Keratinocyte (primary cell): Measurements from ENCODE around the gene PLPP1. TPM values are rescaled to one million over a fixed set of nuclear protein-coding genes. Genes with fewer than 3 reads are reported as not detected.

Experiments
- DNase-seq: peaks from one replicate; pipeline ENCODE4 v3.0.0-alpha.2; 2011; ENCODE audit warnings: low read depth, missing footprints, low spot score
- FAIRE-seq: peaks from 2 replicates; lab custom pipeline; 2011; peaks lifted over from hg19 to GRCh38; lab: Jason Lieb, UNC
- H2AFZ ChIP-seq: 2 replicates; pipeline ENCODE4 v1.6.0; 2012; ENCODE audit warnings: low read length, control low read depth, inconsistent platforms; ENCODE audit not compliant: control insufficient read depth
- H3K27ac ChIP-seq: 2 replicates; pipeline ENCODE4 v1.5.1; 2011; ENCODE audit warnings: low read length; ENCODE audit not compliant: control insufficient read depth, insufficient read depth
- H3K27me3 ChIP-seq: 3 replicates; pipeline ENCODE4 v1.6.0; 2011; ENCODE audit warnings: low read length; ENCODE audit not compliant: control insufficient read depth, insufficient read depth; ENCODE audit errors: extremely low read depth
- H3K36me3 ChIP-seq, 2 experiments: 2 replicates in 1 of 2; 3 replicates in 1 of 2; pipeline ENCODE4 v1.5.1; 2011; ENCODE audit warnings: low read length in 2 of 2, mild to moderate bottlenecking in 1 of 2; ENCODE audit not compliant: control insufficient read depth in 2 of 2, insufficient read depth in 2 of 2; ENCODE audit errors: extremely low read depth in 1 of 2
- H3K4me1 ChIP-seq: 3 replicates; pipeline ENCODE4 v1.5.1; 2011; ENCODE audit warnings: low read length; ENCODE audit not compliant: control insufficient read depth, insufficient read depth; ENCODE audit errors: extremely low read depth
- H3K4me2 ChIP-seq: 3 replicates; pipeline ENCODE4 v1.6.0; 2011; ENCODE audit warnings: low read depth, low read length; ENCODE audit not compliant: control insufficient read depth, insufficient read depth; ENCODE audit errors: extremely low read depth
- H3K4me3 ChIP-seq, 3 experiments: fragments of 200-600 bp in 1 of 3; sonication (generic) in 1 of 3; 2 replicates in 2 of 3; 3 replicates in 1 of 3; pipeline ENCODE4 v1.5.1; 2011 to 2016; ENCODE audit warnings: low read length in 3 of 3, mild to moderate bottlenecking in 3 of 3, control low read depth in 2 of 3, inconsistent platforms in 1 of 3, low read depth in 1 of 3, mixed read lengths in 1 of 3, mixed run types in 1 of 3, moderate library complexity in 1 of 3; ENCODE audit not compliant: control insufficient read depth in 2 of 3, insufficient read depth in 2 of 3; ENCODE audit errors: extremely low read depth in 1 of 3
- H3K79me2 ChIP-seq: 2 replicates; pipeline ENCODE4 v1.6.0; 2012; ENCODE audit warnings: low read length; ENCODE audit not compliant: control insufficient read depth, insufficient read depth
- H3K9ac ChIP-seq: 3 replicates; pipeline ENCODE4 v1.6.0; 2011; ENCODE audit warnings: low read length; ENCODE audit not compliant: control insufficient read depth, insufficient read depth; ENCODE audit errors: extremely low read depth
- H3K9me1 ChIP-seq: 3 replicates; pipeline ENCODE4 v1.6.0; 2011; ENCODE audit warnings: low read length; ENCODE audit not compliant: control insufficient read depth, insufficient read depth; ENCODE audit errors: extremely low read depth
- H3K9me3 ChIP-seq: 2 replicates; pipeline ENCODE4 v1.5.1; 2012; ENCODE audit warnings: low read depth, low read length; ENCODE audit not compliant: control insufficient read depth
- H4K20me1 ChIP-seq: 3 replicates; pipeline ENCODE4 v1.6.0; 2011; ENCODE audit warnings: low read length; ENCODE audit not compliant: control insufficient read depth, insufficient read depth; ENCODE audit errors: extremely low read depth
- EZH2 ChIP-seq: IDR thresholded peaks from one replicate; pipeline ENCODE4 v1.6.1; 2012; ENCODE audit warnings: inconsistent platforms, mild to moderate bottlenecking, low read length, moderate library complexity
- dilution Hi-C: fragments of 300-500 bp; cut with MboI; formaldehyde crosslinking; loops from one replicate; pipeline ENCODE4 v1.7.0; 2020; ENCODE audit warnings: low sequenced_read_pairs; ENCODE audit not compliant: extremely low pct_ligation_motif_present
- polyA plus RNA-seq, 5 experiments: library from polyadenylated mRNA; depleted of rRNA in 3 of 5; stranded (reverse) in 3 of 5; stranded (forward) in 1 of 5; unstranded in 1 of 5; fragments of >200 nt; gene quantifications; 1 replicate in 1 of 5; 2 replicates in 3 of 5; 3 replicates in 1 of 5; pipeline versions ENCODE4 v1.2.1 to v1.2.3, GENCODE V29; 2011 to 2012; ENCODE audit warnings: missing spikeins in 2 of 5, low read depth in 1 of 5, low replicate concordance in 1 of 5
- TF ChIP-seq, protein P1 (sequence below), 3 experiments: IDR thresholded peaks in 1 of 3; conservative IDR thresholded peaks in 1 of 3; optimal IDR thresholded peaks in 1 of 3; 2 replicates in 2 of 3; 3 replicates in 1 of 3; pipeline versions ENCODE3 to v1.5.1; 2011; ENCODE audit warnings: low read length in 3 of 3, mild to moderate bottlenecking in 3 of 3, moderate library complexity in 2 of 3, control low read depth in 1 of 3, inconsistent platforms in 1 of 3; ENCODE audit not compliant: insufficient read depth in 2 of 3; ENCODE audit errors: extremely low read depth in 1 of 3

PLPP1 gene
- polyA plus RNA-seq, 1 donor (not counting 4 experiments of a cell fraction or from before 2014, with no cell fraction given), result 13.2 TPM

DNA sequence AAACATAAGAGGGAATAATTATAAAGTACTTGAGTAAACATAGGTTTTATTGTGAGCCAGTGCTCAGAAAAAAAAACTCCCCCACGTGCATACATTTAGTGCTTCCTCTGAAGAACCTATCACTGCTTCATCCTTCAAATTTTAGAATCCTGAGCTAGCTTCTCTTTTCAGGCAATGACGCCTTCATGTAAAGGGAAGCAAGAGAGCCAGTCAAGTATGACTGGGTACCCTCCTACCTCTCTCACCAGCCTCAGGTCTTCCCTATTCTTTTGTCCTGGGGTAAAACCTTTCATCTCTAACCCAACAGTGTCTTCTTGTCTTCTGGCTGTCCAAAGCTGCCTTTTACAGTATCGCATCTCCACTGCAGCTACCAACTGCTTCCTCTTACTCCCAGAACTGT, 32.0 kb downstream of the PLPP1 start:
- no peak overlapping the region for H3K4me3 ChIP-seq
- H3K4me1 ChIP-seq, result no peaks in the 10 kb centered on the region
- no peaks in the 10 kb centered on the region for H3K36me3 ChIP-seq
- no peaks in the 10 kb centered on the region for H3K9me3 ChIP-seq
- DNase-seq (no peak), FAIRE-seq (no peak)
- H3K27ac ChIP-seq, result no peak overlapping the region
- H3K9me1 ChIP-seq, result no peaks in the 10 kb centered on the region
- H3K27me3 ChIP-seq, result no peaks in the 10 kb centered on the region
- H3K9ac ChIP-seq, result no peak overlapping the region
- no peak for TF ChIP-seq EZH2
- TF ChIP-seq, protein P1, sequence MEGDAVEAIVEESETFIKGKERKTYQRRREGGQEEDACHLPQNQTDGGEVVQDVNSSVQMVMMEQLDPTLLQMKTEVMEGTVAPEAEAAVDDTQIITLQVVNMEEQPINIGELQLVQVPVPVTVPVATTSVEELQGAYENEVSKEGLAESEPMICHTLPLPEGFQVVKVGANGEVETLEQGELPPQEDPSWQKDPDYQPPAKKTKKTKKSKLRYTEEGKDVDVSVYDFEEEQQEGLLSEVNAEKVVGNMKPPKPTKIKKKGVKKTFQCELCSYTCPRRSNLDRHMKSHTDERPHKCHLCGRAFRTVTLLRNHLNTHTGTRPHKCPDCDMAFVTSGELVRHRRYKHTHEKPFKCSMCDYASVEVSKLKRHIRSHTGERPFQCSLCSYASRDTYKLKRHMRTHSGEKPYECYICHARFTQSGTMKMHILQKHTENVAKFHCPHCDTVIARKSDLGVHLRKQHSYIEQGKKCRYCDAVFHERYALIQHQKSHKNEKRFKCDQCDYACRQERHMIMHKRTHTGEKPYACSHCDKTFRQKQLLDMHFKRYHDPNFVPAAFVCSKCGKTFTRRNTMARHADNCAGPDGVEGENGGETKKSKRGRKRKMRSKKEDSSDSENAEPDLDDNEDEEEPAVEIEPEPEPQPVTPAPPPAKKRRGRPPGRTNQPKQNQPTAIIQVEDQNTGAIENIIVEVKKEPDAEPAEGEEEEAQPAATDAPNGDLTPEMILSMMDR (optimal IDR thresholded peaks at IDR 0.05 in 1 of 3, IDR thresholded peaks at IDR 0.05 in 1 of 3, conservative IDR thresholded peaks at IDR 0.05 in 1 of 3; ENCODE audit: extremely low read depth in 1 of 3, insufficient read depth in 2 of 3, low read length in 3 of 3), result no peak
- H3K79me2 ChIP-seq, result no peaks in the 10 kb centered on the region
- H2AFZ ChIP-seq, result no peak overlapping the region
- dilution Hi-C loops, result no loop called here
- H4K20me1 ChIP-seq, result no peaks in the 10 kb centered on the region
- H3K4me2 ChIP-seq, result no peak overlapping the region

DNA sequence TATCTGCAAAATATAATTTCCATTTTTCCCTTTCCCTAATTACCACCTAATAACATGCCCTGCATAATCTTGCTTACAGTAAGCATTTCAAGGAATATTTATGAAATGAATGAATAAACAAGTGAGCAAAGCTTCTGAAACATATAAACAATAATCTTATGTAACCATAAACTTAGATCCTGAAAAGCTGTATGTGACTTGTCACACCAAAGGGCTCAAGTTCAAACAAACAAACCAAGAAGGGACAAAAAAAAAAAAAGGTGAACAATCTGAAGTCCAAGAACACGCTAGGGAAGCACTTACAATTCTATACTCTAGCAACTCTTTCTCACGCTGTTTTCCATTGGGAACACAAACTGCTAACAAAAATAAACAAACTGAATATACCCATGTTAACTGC, 36.3 kb downstream of the PLPP1 start:
- DNase-seq, result no peak
- Histone ChIP-seq H3K9me3 (no peaks in the 10 kb centered on the region), H2AFZ (no peak overlapping the region), H3K27ac (no peak overlapping the region), H3K9ac (no peak overlapping the region), H3K27me3 (no peaks in the 10 kb centered on the region), H3K36me3 (no peaks in the 10 kb centered on the region), H3K9me1 (no peaks in the 10 kb centered on the region), H4K20me1 (no peaks in the 10 kb centered on the region), H3K4me1 (no peaks in the 10 kb centered on the region), H3K79me2 (no peaks in the 10 kb centered on the region), H3K4me2 (no peak overlapping the region), H3K4me3 (no peak overlapping the region)
- dilution Hi-C loops, result no loop called here
- no peak for TF ChIP-seq EZH2
- TF ChIP-seq, protein P1 (optimal IDR thresholded peaks at IDR 0.05 in 1 of 3, IDR thresholded peaks at IDR 0.05 in 1 of 3, conservative IDR thresholded peaks at IDR 0.05 in 1 of 3; ENCODE audit: extremely low read depth in 1 of 3, insufficient read depth in 2 of 3, low read length in 3 of 3), result no peak
- no peak for FAIRE-seq
